Gastroesophageal sphincter (tissue), 4 donors: ENCODE results near the gene CBLN3. TPM values are rescaled to one million over a fixed set of nuclear protein-coding genes. Genes with fewer than 3 reads are reported as not detected.

Source experiments
- ATAC-seq: fragments of 150-250 bp; one replicate; pipeline ENCODE4 v1.9.1; 2016; ENCODE audit warnings: mild to moderate bottlenecking, moderate library complexity
- H3K27ac ChIP-seq, 4 donors: fragments of 200-600 bp; sonication (generic) in 3 of 4; 1 replicate in 3 of 4; 2 replicates in 1 of 4; pipeline ENCODE4 v1.5.1; 2016 to 2019
- H3K27me3 ChIP-seq: fragments of 200-600 bp; sonication (generic); one replicate; pipeline ENCODE4 v1.5.1; 2019
- H3K36me3 ChIP-seq, 2 donors: fragments of 200-600 bp; sonication (generic); one replicate each; pipeline ENCODE4 v1.5.1; 2019; ENCODE audit warnings: control low read depth in 1 of 2
- H3K4me1 ChIP-seq, 3 donors: fragments of 200-600 bp; sonication (generic); 1 replicate in 2 of 3; 2 replicates in 1 of 3; pipeline ENCODE4 v1.5.1; 2016 to 2019; ENCODE audit warnings: control low read depth in 2 of 3
- H3K4me3 ChIP-seq, 2 donors: fragments of 200-600 bp; sonication (generic); one replicate each; pipeline ENCODE4 v1.5.1; 2019; ENCODE audit warnings: mild to moderate bottlenecking in 1 of 2, moderate library complexity in 1 of 2
- H3K9me3 ChIP-seq, 3 donors: fragments of 200-600 bp; sonication (generic); one replicate each; pipeline ENCODE4 v1.5.1; 2017 to 2019; ENCODE audit warnings: control low read depth in 2 of 3
- EP300 ChIP-seq: sonication (generic); formaldehyde crosslinking; IDR thresholded peaks from one replicate; pipeline ENCODE4 v1.6.1; 2017; ENCODE audit warnings: antibody characterized with exemption, mild to moderate bottlenecking
- POLR2A ChIP-seq, 2 donors: fragments of 450-650 bp; IDR thresholded peaks; one replicate each; pipeline ENCODE4 v1.6.1; 2017; ENCODE audit warnings: antibody characterized with exemption in 2 of 2, mild to moderate bottlenecking in 2 of 2, moderate library complexity in 1 of 2
- POLR2AphosphoS5 ChIP-seq: sonication (generic); formaldehyde crosslinking; IDR thresholded peaks from one replicate; pipeline ENCODE4 v1.6.1; 2017; ENCODE audit warnings: antibody characterized with exemption
- WGBS, 2 donors: methylation state at CpG; one replicate each; pipeline ENCODE4 v1.1.5; 2018; ENCODE audit warnings: low coverage in 1 of 2; 5-methylcytosine and 5-hydroxymethylcytosine counted together
- total RNA-seq, 4 donors: library from RNA; depleted of rRNA; stranded (reverse); fragments of >200 nt; gene quantifications; one replicate each; pipeline ENCODE4 v1.1.0, GENCODE V29; 2016
- TF ChIP-seq, protein P1 (sequence below), 4 experiments: fragments of 200-600 bp in 2 of 4; fragments of 450-650 bp in 2 of 4; sonication (generic) in 1 of 4; IDR thresholded peaks; one replicate each; pipeline ENCODE4 v1.5.1; 2017 to 2019; ENCODE audit warnings: antibody characterized with exemption in 4 of 4, mild to moderate bottlenecking in 2 of 4, moderate library complexity in 2 of 4

The CBLN3 gene
- total RNA-seq, 4 donors from 2014 or later, result 0.49 to 2.8 (median 2.1) TPM

DNA sequence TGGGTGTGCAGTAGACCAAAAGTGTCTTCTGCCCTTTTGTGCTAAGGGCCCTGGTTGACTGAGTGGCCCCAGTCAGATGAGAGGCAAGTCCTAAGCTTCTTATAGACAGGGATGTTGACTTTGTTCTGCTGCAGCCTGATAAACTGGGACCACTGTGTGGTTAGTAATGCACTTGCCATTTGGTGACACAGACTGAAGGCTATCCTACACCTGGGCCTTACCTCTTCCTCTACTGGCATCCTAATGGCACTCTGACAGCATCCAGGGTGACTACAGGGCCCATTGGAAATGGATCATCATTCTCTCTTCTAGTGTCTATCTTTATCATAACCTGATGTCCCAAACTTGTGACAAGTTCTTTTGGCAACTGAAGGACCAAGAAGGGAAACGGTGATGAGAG lies 9.8 kb upstream of the CBLN3 start:
- peaks cover 0 to 68% of the 10 kb centered on the region in 2 donors for H3K36me3 ChIP-seq
- H3K9me3 ChIP-seq, result no peaks in the 10 kb centered on the region
- peak overlapping the region in 1 of 4 donors; percentile 27 for H3K27ac ChIP-seq
- 14 to 20% methylated on average over 1 of the region's 1 CpG for WGBS, 2 donors
- H3K4me3 ChIP-seq, result no peak overlapping the region
- no peaks in the 10 kb centered on the region for H3K27me3 ChIP-seq
- TF ChIP-seq POLR2AphosphoS5 (no peak), POLR2A (IDR thresholded peaks at IDR 0.05) (no peak), EP300 (no peak)
- TF ChIP-seq, protein P1, sequence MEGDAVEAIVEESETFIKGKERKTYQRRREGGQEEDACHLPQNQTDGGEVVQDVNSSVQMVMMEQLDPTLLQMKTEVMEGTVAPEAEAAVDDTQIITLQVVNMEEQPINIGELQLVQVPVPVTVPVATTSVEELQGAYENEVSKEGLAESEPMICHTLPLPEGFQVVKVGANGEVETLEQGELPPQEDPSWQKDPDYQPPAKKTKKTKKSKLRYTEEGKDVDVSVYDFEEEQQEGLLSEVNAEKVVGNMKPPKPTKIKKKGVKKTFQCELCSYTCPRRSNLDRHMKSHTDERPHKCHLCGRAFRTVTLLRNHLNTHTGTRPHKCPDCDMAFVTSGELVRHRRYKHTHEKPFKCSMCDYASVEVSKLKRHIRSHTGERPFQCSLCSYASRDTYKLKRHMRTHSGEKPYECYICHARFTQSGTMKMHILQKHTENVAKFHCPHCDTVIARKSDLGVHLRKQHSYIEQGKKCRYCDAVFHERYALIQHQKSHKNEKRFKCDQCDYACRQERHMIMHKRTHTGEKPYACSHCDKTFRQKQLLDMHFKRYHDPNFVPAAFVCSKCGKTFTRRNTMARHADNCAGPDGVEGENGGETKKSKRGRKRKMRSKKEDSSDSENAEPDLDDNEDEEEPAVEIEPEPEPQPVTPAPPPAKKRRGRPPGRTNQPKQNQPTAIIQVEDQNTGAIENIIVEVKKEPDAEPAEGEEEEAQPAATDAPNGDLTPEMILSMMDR (IDR thresholded peaks at IDR 0.05), result no peak
- ATAC-seq, result no peak
- H3K4me1 ChIP-seq, result peaks cover 5 to 72% (median 15%) of the 10 kb centered on the region in 3 donors

DNA sequence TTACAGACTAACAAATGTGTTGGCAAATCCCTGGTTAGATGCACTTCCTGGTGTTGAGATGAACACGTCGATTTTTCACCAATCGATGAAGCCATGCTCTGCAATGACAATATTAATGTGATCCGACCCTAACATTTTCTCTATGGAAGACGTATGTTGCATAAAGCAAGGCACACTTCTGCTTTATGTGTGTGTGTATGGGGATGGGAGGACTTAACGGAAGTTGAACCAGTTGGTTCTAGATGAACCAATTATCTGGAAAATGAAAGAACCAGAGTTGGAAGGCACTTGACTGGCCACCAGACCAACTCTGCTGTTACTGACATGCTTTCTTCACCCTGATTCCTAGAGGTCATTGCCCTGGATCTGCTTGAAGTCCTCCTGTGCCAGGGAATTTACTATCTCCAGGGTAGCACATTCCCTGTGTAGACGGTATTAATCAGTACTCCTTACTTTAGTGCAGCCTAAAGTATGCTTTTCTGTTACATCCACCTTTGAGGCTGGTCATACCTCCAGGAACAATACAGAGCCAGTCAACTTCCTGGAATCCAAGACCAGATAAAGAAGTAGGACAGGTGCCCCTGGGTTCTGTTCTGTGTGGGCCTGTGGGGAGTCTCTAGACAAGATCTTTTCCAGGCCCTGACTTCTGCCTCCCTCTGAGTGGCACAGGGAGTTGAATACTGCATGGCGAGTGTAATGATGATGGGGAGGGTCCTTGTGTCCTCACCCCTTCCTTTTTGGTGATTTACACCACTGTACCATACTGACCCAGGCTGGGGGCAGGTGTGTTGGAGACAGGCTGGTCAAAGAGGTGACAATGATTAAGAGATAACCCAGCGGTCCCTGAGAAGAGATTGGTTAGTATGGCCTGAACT lies 9.0 kb upstream of the CBLN3 start:
- no peak for ATAC-seq
- Histone ChIP-seq H3K36me3 (peaks cover 0 to 76% of the 10 kb centered on the region in 2 donors), H3K27ac (peak overlapping the region in 3 of 4 donors; percentile 10 to 76 (median 27)), H3K27me3 (no peaks in the 10 kb centered on the region), H3K4me3 (no peak overlapping the region), H3K4me1 (peaks cover 5 to 69% (median 14%) of the 10 kb centered on the region in 3 donors), H3K9me3 (no peaks in the 10 kb centered on the region)
- WGBS, 2 donors, result 52 to 56% methylated on average over 7 to 9 of the region's 9 CpGs
- TF ChIP-seq EP300 (no peak), POLR2A (IDR thresholded peaks at IDR 0.05) (no peak), POLR2AphosphoS5 (no peak)
- TF ChIP-seq, protein P1 (IDR thresholded peaks at IDR 0.05), result no peak

DNA sequence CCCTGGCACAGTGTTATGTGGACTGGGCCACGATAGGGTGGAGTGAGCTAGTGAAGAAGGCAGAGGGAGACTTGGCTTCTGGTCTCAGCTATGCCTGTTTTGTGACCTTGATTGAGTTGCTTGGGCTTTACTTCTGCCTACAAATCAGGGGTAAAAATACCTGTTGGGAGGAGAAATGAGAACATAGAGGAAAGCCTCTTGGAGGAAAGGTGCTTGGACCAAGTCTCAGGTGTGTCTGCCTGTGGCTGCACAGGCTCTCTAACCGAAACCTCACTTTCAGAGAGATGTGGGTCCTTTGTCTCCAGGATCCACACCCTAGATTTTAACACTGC lies 8.2 kb upstream of the CBLN3 start:
- H3K27ac ChIP-seq, result peak overlapping the region in 3 of 4 donors; percentile 69 to 76 (median 70)
- H3K27me3 ChIP-seq, result no peaks in the 10 kb centered on the region
- ATAC-seq, result no peak
- H3K36me3 ChIP-seq, result peaks cover 0 to 83% of the 10 kb centered on the region in 2 donors
- no peaks in the 10 kb centered on the region for H3K9me3 ChIP-seq
- no peak overlapping the region for H3K4me3 ChIP-seq
- TF ChIP-seq POLR2A (IDR thresholded peaks at IDR 0.05) (no peak), POLR2AphosphoS5 (no peak), EP300 (no peak)
- TF ChIP-seq, protein P1 (IDR thresholded peaks at IDR 0.05), result no peak
- peaks cover 5 to 70% (median 13%) of the 10 kb centered on the region in 3 donors for H3K4me1 ChIP-seq
- WGBS, 2 donors, result 22 to 57% methylated on average over 1 of the region's 2 CpGs

DNA sequence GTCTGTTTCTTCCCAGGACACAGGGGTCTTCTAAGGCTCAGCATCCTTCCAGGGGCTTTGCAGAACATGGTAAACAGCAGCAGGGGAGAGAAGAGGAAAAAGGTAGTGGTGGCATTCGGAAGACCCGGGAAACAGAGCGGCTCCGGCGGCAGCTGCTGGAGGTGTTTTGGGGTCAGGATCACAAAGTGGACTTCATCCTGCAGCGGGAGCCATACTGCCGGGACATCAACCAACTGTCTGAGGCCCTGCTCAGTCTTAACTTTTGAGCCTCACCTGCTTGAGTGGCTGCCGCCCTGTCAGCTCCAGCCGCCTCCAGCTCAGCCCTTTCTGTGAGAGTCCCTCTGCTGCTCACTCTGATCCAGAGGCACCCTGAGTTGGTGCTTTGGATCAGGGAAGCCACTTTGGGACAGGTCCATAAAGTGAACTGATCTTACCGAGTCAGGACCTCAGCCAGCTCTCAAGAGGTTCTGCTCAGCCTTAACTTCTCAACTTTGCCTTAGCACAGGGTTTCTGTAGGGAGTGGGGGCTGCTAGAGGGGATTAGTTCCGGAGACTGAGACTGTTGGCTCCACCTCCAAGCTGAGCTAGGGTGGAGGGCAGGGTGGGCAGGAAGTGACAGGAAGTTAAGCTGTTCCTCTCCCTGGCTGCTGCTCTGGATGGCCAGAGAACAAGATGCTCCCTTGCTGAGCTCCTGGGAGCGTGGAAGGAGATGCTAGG lies 7.7 kb upstream of the CBLN3 start:
- H3K4me3 ChIP-seq, result no peak overlapping the region
- ATAC-seq, result no peak
- H3K36me3 ChIP-seq, result peaks cover 0 to 89% of the 10 kb centered on the region in 2 donors
- TF ChIP-seq, protein P1 (IDR thresholded peaks at IDR 0.05), result no peak
- TF ChIP-seq EP300 (no peak), POLR2AphosphoS5 (no peak), POLR2A (IDR thresholded peaks at IDR 0.05) (no peak)
- H3K27me3 ChIP-seq, result no peaks in the 10 kb centered on the region
- H3K4me1 ChIP-seq, result peaks cover 5 to 75% (median 15%) of the 10 kb centered on the region in 3 donors
- peak overlapping the region in 3 of 4 donors; percentile 69 to 76 (median 70) for H3K27ac ChIP-seq
- 80% methylated on average over 1 of the region's 12 CpGs; no CpG with 5 or more reads in 1 of the 2 donors for WGBS, 2 donors
- no peaks in the 10 kb centered on the region for H3K9me3 ChIP-seq
